ENCODE data around the gene CDH26.

CDH26 gene

DNA sequence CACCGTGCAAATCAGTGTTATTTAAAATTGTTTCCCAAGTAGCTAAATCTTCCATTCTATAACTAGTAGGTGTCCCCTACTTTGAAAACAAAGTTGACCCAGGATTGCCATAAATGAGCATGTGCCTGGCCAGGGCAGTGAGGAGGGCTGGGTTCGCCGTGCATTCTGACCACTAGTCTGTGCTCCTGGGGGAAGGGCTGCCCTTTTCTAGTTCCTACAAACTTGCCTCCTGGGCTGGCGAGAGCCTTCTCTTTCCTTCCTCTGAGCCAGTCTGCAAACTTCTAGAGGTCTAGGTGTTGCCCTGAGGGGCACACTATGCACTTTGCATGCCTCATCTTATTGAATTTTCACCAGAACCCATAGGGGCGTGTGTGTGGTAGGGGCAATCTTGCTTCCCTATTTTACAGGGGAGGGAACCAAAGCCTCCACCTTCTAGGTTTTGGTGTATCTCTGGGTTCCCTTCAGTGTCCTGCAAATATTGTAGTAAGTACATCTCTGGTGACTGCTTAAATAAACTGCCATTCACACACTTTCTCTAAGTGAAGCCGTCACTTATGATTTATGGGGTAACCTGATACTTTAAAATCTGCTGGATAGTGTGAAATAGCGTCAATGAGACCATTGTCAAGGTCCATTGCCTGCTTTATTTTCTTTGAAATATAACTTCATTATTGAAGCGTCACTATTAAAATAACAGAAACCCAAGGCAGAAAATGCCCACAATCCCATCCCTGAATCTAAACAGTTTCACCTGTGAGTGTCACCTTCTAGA lies 42.2 kb downstream of the CDH26 start:
- H3K4me3 ChIP-seq (ENCODE audit: low read length), result no peak overlapping the region
- TF ChIP-seq, protein P1, sequence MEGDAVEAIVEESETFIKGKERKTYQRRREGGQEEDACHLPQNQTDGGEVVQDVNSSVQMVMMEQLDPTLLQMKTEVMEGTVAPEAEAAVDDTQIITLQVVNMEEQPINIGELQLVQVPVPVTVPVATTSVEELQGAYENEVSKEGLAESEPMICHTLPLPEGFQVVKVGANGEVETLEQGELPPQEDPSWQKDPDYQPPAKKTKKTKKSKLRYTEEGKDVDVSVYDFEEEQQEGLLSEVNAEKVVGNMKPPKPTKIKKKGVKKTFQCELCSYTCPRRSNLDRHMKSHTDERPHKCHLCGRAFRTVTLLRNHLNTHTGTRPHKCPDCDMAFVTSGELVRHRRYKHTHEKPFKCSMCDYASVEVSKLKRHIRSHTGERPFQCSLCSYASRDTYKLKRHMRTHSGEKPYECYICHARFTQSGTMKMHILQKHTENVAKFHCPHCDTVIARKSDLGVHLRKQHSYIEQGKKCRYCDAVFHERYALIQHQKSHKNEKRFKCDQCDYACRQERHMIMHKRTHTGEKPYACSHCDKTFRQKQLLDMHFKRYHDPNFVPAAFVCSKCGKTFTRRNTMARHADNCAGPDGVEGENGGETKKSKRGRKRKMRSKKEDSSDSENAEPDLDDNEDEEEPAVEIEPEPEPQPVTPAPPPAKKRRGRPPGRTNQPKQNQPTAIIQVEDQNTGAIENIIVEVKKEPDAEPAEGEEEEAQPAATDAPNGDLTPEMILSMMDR (IDR thresholded peaks at IDR 0.05; ENCODE audit: insufficient read depth, low read depth, low read length, missing control alignments), result no peak
- no peak for DNase-seq (ENCODE audit: low read depth)

DNA sequence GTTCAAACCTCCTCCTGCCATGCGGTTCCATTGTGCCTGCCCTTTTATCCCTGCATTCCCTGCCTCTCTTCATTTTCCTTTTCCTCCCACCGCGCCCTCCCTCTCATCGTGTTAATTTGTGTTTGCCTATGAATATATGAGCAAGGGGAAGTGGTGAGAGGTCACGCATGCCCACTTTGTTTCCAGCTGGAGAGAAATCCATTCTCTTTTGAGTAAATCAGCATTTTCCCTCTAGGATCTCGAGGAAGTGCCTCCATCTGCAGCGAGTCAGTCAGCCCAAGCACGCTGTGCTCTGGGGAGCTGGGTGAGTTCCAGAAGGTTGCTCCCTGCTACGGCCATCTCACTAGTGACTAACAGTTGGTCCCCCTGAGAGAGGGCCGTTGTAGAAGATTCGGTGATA lies 42.9 kb downstream of the CDH26 start:
- no peak for DNase-seq (ENCODE audit: low read depth)
- TF ChIP-seq, protein P1 (IDR thresholded peaks at IDR 0.05; ENCODE audit: insufficient read depth, low read depth, low read length, missing control alignments), result no peak
- no peak overlapping the region for H3K4me3 ChIP-seq (ENCODE audit: low read length)

DNA sequence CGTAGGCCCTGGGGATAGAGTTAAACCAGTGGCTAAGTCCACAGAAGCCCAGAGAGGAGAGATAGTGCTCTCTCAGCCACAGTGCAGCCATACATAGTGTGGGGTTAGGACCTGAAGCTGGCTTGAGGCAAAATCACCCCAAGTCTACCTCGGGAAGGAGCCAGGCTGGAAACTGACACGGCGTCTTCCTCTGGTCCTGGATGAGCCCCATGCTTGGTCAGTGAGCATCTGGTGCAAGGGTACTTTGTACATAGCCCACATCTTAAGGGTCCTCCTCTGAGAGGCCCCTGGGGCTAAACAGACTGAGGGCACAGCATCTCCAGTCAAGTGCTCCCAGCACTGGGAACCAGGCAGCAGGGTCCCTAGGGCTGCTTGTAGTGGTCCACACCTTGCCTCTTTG lies 45.6 kb downstream of the CDH26 start:
- no peak overlapping the region for H3K4me3 ChIP-seq (ENCODE audit: low read length)
- DNase-seq (ENCODE audit: low read depth), result no peak
- TF ChIP-seq, protein P1 (IDR thresholded peaks at IDR 0.05; ENCODE audit: insufficient read depth, low read depth, low read length, missing control alignments), result no peak

DNA sequence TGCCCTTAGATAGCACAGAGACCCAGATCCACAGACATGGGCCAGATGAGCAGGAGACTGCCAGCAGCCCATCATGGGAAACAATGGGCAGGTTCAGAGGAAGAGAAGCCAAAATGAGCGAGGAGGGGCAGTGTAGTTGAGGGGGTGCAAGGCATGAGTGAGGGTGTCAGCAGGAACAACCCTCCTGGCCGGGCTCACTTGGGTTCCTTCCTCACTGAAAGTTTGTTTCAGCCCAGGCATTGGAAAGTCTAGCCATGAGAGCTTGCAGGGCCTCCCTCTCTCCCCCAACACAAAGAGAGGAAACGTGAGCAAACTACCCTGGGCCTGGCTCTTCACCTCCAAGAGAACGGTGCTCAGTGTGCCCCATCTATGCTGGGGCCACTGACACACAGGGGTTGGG lies 48.0 kb downstream of the CDH26 start:
- no peak overlapping the region for H3K4me3 ChIP-seq (ENCODE audit: low read length)
- TF ChIP-seq, protein P1 (IDR thresholded peaks at IDR 0.05; ENCODE audit: insufficient read depth, low read depth, low read length, missing control alignments), result no peak
- DNase-seq (ENCODE audit: low read depth), result no peak

DNA sequence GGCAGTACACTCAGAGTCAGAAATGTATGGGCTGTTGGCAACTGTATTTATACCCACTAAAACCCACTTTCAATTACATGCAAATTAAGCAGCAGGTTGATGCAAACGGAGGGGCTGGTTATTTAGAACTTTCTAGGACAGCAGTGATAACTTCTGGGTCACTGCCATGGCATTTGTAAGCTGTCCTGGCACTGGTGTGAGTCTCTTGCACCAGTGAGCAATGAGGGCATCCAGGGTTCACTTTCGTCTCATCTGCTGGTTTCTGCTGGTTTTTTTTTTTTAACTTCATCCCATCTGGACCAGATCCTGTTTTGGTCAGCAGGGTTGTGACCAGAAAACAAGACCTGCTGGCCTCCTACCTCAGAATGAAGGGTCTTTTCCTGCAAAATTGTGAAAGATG lies 49.2 kb downstream of the CDH26 start:
- no peak overlapping the region for H3K4me3 ChIP-seq (ENCODE audit: low read length)
- TF ChIP-seq, protein P1 (IDR thresholded peaks at IDR 0.05; ENCODE audit: insufficient read depth, low read depth, low read length, missing control alignments), result no peak
- DNase-seq (ENCODE audit: low read depth), result no peak

DNA sequence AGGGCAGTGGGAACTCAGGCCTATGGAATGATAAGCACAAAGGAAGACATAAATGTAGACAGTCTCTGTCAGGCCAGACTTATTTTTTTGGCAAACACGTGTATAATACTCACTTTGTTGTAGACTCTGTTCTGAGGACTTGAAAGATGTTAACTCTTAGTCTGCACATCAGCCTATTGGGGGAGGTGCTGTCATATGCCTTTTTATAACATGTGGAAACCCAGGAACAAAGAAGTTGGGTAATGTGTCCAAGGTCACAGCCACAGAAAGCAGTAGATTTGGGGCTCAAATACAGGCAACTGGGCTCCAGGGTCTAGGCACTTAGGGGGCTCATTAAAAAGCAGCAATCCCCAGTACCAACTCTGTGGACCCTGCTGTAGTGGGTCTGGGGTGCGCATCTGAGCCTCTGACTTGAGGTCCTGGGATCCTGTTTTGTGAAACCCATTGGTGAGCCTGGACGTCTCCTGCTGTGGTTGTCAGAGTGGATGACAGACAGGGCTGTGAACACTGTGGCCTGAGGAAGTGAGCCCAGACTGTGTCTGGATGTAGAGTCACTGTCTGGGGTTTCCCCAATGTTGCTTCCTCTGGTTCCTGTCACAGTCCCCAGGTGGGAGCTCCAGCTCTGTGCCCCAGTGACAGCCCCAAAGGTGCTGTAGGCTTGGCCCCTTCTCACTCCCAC lies 50.0 kb downstream of the CDH26 start:
- DNase-seq (ENCODE audit: low read depth), result no peak
- TF ChIP-seq, protein P1 (IDR thresholded peaks at IDR 0.05; ENCODE audit: insufficient read depth, low read depth, low read length, missing control alignments), result no peak
- no peak overlapping the region for H3K4me3 ChIP-seq (ENCODE audit: low read length)

Measured in epithelial cell of esophagus (primary cell).